Fibroblast of skin of right quadriceps (primary cell): ENCODE measurements around the gene SSBP3.

ENCODE experiments used
- DNase-seq: peaks from one replicate; pipeline ENCODE4 v3.0.0-alpha.2; 2013

The SSBP3 gene

GRCh38 chr1:54370287-54370989 lies 35.8 kb downstream of the SSBP3 start:
- DNase-seq: no peak

- no peak for DNase-seq
These were observed 38.6 kb downstream of the SSBP3 start for GRCh38 chr1:54367613-54368012.

- DNase-seq: no peak
These were observed 40.3 kb downstream of the SSBP3 start for GRCh38 chr1:54365847-54366246.

- DNase-seq: no peak
These were observed 40.8 kb downstream of the SSBP3 start for GRCh38 chr1:54365398-54365797.

GRCh38 chr1:54364995-54365394 lies 41.2 kb downstream of the SSBP3 start:
- DNase-seq: no peak

GRCh38 chr1:54364582-54364981 lies 41.6 kb downstream of the SSBP3 start:
- DNase-seq: no peak

GRCh38 chr1:54363925-54364324 lies 42.3 kb downstream of the SSBP3 start:
- no peak for DNase-seq

GRCh38 chr1:54362881-54363340 lies 43.3 kb downstream of the SSBP3 start:
- peak; percentile 31 for DNase-seq

GRCh38 chr1:54361342-54361741 lies 44.9 kb downstream of the SSBP3 start:
- no peak for DNase-seq

GRCh38 chr1:54360165-54361005 lies 45.8 kb downstream of the SSBP3 start:
- DNase-seq: no peak

- DNase-seq: no peak
These were observed 46.6 kb downstream of the SSBP3 start for GRCh38 chr1:54359393-54360162.

- DNase-seq: no peak
These were observed 47.6 kb downstream of the SSBP3 start for GRCh38 chr1:54358503-54359168.

GRCh38 chr1:54357967-54358366 lies 48.2 kb downstream of the SSBP3 start:
- DNase-seq: no peak

GRCh38 chr1:54356680-54357147 lies 49.5 kb downstream of the SSBP3 start:
- no peak for DNase-seq

- DNase-seq: no peak
These were observed 50.1 kb downstream of the SSBP3 start for GRCh38 chr1:54355931-54356679.

- no peak for DNase-seq
These were observed 51.3 kb downstream of the SSBP3 start for GRCh38 chr1:54354899-54355298.

- no peak for DNase-seq
These were observed 52.2 kb downstream of the SSBP3 start for GRCh38 chr1:54353959-54354358.

GRCh38 chr1:54352755-54353154 lies 53.4 kb downstream of the SSBP3 start:
- DNase-seq: peak; percentile 42

- no peak for DNase-seq
These were observed 55.8 kb downstream of the SSBP3 start for GRCh38 chr1:54350360-54350759.

- no peak for DNase-seq
These were observed 57.5 kb downstream of the SSBP3 start for GRCh38 chr1:54348700-54349021.

- no peak for DNase-seq
These were observed 58.1 kb downstream of the SSBP3 start for GRCh38 chr1:54347955-54348699.
